ENCODE data around the gene TGFBR3L.
"Not testable (repeated sequence)": the region's sequence is repeated elsewhere in the genome, so short reads cannot be mapped to it uniquely, and the experiment has no call there.

The TGFBR3L gene

GRCh38 chr19:7947939-7948338, 33.3 kb downstream of the TGFBR3L start:
- in situ Hi-C loops (cut with MboI; ENCODE audit: low sequenced_read_pairs), result no loop called here

GRCh38 chr19:7953060-7953459, 38.4 kb downstream of the TGFBR3L start:
- in situ Hi-C loops (cut with MboI; ENCODE audit: low sequenced_read_pairs), result no loop called here

GRCh38 chr19:7953576-7953975, 38.9 kb downstream of the TGFBR3L start:
- in situ Hi-C loops (cut with MboI; ENCODE audit: low sequenced_read_pairs), result no loop called here

- in situ Hi-C loops (cut with MboI; ENCODE audit: low sequenced_read_pairs), result no loop called here
These were observed 41.1 kb downstream of the TGFBR3L start for GRCh38 chr19:7955696-7956095.

- in situ Hi-C loops (cut with MboI; ENCODE audit: low sequenced_read_pairs), result no loop called here
These were observed 44.6 kb downstream of the TGFBR3L start for GRCh38 chr19:7959211-7959610.

GRCh38 chr19:7961082-7961481, 46.5 kb downstream of the TGFBR3L start:
- in situ Hi-C loops (cut with MboI; ENCODE audit: low sequenced_read_pairs), result not testable (repeated sequence)

GRCh38 chr19:7961920-7962626, 47.4 kb downstream of the TGFBR3L start:
- in situ Hi-C loops (cut with MboI; ENCODE audit: low sequenced_read_pairs), result no loop called here

- in situ Hi-C loops (cut with MboI; ENCODE audit: low sequenced_read_pairs), result no loop called here
These were observed 48.1 kb downstream of the TGFBR3L start for GRCh38 chr19:7962644-7963268.

- in situ Hi-C loops (cut with MboI; ENCODE audit: low sequenced_read_pairs), result no loop called here
These were observed 48.9 kb downstream of the TGFBR3L start for GRCh38 chr19:7963566-7963965.

- in situ Hi-C loops (cut with MboI; ENCODE audit: low sequenced_read_pairs), result no loop called here
These were observed 50.7 kb downstream of the TGFBR3L start for GRCh38 chr19:7965259-7965841.

GRCh38 chr19:7965921-7966665, 51.5 kb downstream of the TGFBR3L start:
- in situ Hi-C loops (cut with MboI; ENCODE audit: low sequenced_read_pairs), result no loop called here

- in situ Hi-C loops (cut with MboI; ENCODE audit: low sequenced_read_pairs), result no loop called here
These were observed 53.6 kb downstream of the TGFBR3L start for GRCh38 chr19:7968008-7968795.

Data from HL-60/S4 treated with retinoic acid at 250 ng/mL for 4 days and 3 days (cell line).